GM18867 (cell line): ENCODE measurements around the gene CELF2.

Experiments used
- ATAC-seq: cut with Tn5 transposase; IDR thresholded peaks from one replicate; pipeline ENCODE4 v1.9.1; 2021; ENCODE audit warnings: mild to moderate bottlenecking, moderate library complexity; ENCODE audit not compliant: unreplicated experiment

CELF2 gene

GRCh38 chr10:11003679-11004078, 14.0 kb upstream of the CELF2 start:
- no peak for ATAC-seq

GRCh38 chr10:11004144-11005077, 13.3 kb upstream of the CELF2 start:
- no peak for ATAC-seq

GRCh38 chr10:11005725-11006427, 11.8 kb upstream of the CELF2 start:
- no peak for ATAC-seq

- ATAC-seq = no peak
These were observed 11.2 kb upstream of the CELF2 start for GRCh38 chr10:11006428-11006825.

- no peak for ATAC-seq
These were observed 10.1 kb upstream of the CELF2 start for GRCh38 chr10:11007476-11008020.

GRCh38 chr10:11009471-11010308, 8.0 kb upstream of the CELF2 start:
- ATAC-seq = no peak

- no peak for ATAC-seq
These were observed 7.1 kb upstream of the CELF2 start for GRCh38 chr10:11010582-11010981.

- no peak for ATAC-seq
These were observed 6.2 kb upstream of the CELF2 start for GRCh38 chr10:11011436-11011835.

- no peak for ATAC-seq
These were observed 5.7 kb upstream of the CELF2 start for GRCh38 chr10:11011984-11012383.

- no peak for ATAC-seq
These were observed 5.0 kb upstream of the CELF2 start for GRCh38 chr10:11012421-11013295.

- no peak for ATAC-seq
These were observed 3.8 kb upstream of the CELF2 start for GRCh38 chr10:11013836-11014235.

GRCh38 chr10:11014671-11015445, 2.8 kb upstream of the CELF2 start:
- ATAC-seq = no peak

GRCh38 chr10:11015446-11015934, 2.2 kb upstream of the CELF2 start:
- ATAC-seq = no peak

GRCh38 chr10:11017000-11017569, 587 bp upstream of the CELF2 start:
- ATAC-seq = no peak

GRCh38 chr10:11018432-11018841, 765 bp downstream of the CELF2 start:
- ATAC-seq = no peak

GRCh38 chr10:11018855-11019631, 1.4 kb downstream of the CELF2 start:
- ATAC-seq = no peak

GRCh38 chr10:11019724-11020547, 2.3 kb downstream of the CELF2 start:
- ATAC-seq = no peak
